HG02678 (cell line): ENCODE results near the gene DUSP28.

Experiments used
- ATAC-seq: cut with Tn5 transposase; IDR thresholded peaks from one replicate; pipeline ENCODE4 v1.9.1; 2021; ENCODE audit warnings: mild to moderate bottlenecking, moderate library complexity; ENCODE audit not compliant: unreplicated experiment

DUSP28 gene

DNA sequence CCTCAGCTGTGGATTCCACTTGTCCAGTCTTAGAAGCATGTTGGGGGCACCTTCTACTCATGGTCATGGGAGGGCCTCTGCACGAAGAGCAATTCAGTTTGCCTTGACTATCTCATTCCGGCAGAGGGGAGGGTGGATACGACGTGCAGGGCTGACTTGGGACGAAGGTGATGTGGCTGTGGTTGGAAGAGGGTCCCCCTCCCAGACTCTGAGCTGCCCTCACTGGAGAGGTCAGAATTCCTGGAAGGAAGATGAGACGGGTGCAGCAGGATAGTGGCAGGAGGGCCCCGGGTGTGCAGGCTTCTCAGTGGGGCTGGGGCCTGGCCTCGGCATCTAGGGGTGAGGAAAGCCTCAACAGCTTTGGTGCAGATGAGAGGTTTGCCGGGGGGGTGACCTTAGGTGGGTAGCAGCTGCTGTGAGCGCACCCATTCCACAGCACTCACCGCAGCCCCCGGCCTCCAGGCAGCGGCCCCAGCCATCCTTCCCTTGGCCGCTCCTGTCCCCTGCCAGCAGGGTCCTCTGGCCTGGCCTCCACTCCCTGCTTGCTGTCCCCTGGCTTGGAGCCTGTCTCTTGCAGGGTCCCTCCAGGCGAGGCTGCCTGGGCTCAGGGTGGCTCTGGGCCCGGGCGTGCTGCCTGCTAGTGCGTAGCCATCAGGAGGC, 11.3 kb downstream of the DUSP28 start:
- no peak for ATAC-seq

DNA sequence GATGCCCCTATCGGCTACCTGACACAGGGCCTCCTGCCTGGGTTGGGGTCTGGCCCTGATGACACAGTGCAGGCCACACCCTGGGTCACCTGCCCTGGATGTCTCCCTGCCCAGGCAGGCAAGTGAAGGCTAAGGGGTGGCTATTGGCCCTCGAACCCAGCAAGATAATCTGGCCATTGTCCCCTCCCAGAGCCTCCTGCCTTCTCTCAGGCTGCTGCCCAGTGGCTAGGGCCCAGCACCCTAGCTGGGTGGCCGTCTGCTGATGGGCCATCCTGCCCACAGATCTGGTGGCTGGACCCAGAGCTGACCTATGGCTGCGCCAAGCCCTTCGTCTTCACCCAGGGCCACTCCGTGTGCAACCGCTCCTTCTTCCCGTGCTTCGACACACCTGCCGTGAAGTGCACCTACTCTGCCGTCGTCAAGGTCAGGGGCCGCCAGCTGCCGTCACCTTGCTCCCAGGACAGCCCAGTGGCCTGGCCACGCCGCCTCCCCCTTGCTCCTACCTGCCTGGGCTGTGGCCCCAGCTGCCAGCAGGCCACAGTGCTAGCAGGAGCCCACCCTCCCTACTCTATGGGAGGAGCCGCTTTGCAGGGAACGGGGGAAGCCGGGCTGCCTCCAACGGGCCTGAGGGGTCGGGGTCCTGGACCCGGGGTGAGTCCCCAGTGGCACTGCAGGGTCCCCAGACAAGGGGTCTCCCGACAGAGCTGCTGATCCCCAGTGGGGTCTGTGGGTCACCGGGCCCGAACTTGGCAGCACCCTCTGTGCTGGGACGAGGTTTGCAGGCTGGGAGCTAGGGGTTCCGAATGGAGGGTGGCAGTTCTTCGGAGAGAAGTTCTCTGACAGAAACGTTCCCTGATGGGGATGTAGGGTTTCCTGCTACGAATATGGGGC, 12.2 kb downstream of the DUSP28 start:
- ATAC-seq: no peak

DNA sequence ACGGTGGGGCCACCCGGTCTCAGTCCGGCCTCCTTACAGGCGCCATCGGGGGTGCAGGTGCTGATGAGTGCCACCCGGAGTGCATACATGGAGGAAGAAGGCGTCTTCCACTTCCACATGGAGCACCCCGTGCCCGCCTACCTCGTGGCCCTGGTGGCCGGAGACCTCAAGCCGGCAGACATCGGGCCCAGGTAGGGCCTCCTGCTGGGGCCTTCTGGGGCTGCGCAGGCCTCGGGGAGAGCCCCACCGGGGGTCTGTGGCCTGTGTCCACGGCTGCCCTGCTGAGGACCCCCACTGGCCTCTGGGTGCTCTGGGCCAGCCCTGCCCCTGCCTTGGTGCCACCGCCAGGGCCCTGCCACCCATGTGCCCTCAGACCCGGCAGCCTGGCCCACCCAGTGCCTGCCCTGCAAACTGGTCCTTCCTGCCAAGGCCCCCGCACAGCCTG, 12.9 kb downstream of the DUSP28 start:
- no peak for ATAC-seq

DNA sequence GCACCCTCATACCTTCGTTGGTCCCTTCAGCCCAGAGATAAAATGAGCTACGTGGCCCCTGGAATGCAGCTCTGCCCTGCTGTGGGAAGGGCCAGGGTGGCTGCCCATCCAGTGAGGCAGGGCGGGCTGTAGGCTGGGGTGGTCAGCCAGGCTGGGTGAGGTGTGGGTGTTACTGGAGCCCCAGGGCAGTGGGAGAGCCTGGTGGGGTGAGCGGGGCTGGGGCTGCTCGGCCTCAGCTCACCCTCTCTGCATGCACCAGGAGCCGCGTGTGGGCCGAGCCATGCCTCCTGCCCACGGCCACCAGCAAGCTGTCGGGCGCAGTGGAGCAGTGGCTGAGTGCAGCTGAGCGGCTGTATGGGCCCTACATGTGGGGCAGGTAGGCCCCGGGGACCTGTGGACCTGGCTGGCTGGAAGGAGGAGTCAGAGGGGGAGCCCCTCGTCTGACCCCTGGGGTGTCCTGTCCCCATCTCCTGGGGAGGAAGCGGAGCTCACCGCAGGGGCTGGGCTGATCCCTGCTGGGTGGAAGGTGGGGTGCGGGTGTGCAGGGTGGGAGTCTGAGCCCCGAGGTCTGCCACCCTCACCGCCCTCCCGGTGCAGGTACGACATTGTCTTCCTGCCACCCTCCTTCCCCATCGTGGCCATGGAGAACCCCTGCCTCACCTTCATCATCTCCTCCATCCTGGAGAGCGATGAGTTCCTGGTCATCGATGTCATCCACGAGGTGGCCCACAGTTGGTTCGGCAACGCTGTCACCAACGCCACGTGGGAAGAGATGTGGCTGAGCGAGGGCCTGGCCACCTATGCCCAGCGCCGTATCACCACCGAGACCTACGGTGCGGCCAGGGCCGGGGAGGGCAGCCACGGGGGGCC, 13.6 kb downstream of the DUSP28 start:
- ATAC-seq: no peak

DNA sequence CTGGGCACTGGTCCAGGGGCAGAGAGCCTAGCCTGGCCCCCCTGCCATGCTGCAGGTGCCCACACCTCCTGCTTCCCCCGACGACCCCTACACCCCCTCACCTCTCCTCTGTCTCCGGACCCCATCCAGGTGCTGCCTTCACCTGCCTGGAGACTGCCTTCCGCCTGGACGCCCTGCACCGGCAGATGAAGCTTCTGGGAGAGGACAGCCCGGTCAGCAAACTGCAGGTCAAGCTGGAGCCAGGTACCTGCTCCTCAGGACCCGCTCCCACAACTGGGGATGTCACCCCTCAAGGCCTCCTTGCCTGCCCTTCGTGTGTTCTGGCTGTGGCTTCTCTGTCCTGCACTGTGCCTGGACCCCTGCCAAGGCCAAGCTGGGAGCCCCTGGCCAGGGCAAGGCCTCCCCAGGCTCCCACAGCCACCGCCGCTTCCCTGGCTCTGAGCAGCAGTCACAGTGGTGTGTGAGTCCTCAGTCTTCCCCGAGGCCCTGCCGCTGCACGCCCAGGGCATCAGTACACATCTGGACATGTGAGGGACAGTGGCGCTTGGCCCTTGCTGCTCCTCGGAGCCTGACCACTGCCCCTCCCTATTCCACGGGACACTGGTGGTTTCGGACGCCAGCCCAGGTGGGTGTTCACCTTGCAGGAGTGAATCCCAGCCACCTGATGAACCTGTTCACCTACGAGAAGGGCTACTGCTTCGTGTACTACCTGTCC, 14.4 kb downstream of the DUSP28 start:
- no peak for ATAC-seq

DNA sequence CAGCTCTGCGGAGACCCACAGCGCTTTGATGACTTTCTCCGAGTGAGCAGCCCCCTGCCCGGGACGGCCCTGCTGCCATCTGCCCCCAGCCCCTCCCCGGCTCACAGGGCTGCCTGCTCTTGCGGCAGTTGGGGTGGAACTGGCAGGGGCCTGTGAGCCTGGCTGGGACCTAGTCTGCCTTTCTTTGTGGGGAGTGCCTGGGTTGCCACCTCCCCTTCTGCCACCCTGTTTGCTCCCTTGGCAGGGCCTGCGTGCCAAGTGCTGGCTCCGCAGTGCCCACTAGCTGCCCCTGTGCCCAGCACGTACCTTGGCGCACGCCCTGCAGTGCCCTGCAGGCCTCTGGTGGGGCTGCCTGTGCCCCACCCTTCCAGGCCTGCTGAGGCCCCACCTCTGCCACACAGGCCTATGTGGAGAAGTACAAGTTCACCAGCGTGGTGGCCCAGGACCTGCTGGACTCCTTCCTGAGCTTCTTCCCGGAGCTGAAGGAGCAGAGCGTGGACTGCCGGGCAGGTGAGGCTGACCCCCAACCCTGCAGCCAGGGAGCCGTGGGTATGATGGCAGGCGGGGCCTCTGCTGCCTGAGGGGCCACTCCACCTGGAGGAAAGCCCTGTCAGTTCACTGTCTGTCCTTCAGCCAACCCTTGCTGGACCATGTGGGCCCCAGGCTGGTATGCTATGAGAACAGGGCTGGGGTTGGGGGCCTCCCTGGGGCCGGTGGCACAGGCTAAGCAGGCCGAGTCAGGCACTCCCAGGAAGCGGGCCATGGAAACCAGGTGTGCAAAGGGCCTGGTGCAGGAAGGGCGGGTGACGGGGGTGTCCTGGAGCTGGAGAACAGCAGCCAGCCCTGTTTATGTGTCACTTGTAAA, 15.2 kb downstream of the DUSP28 start:
- ATAC-seq: no peak

DNA sequence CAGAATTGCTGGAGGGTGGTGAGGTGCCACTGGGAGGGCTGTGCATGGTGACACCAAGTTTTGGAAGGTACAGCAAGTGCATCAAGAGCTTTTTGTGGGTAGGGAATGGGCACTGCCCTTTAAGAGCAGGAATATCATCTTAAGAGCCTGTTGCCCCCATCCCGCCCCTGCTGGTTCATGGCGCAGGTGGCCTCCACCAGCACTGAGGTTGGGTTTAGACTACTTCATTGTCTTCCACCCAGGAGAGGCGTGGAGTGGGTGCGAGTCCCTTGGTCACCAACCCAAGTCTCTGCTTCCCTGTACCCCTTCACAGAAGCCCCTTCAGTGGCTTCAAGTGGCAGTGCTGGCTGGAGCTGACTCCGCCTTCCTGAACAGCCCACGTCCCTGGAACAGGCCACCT, 15.9 kb downstream of the DUSP28 start:
- no peak for ATAC-seq

DNA sequence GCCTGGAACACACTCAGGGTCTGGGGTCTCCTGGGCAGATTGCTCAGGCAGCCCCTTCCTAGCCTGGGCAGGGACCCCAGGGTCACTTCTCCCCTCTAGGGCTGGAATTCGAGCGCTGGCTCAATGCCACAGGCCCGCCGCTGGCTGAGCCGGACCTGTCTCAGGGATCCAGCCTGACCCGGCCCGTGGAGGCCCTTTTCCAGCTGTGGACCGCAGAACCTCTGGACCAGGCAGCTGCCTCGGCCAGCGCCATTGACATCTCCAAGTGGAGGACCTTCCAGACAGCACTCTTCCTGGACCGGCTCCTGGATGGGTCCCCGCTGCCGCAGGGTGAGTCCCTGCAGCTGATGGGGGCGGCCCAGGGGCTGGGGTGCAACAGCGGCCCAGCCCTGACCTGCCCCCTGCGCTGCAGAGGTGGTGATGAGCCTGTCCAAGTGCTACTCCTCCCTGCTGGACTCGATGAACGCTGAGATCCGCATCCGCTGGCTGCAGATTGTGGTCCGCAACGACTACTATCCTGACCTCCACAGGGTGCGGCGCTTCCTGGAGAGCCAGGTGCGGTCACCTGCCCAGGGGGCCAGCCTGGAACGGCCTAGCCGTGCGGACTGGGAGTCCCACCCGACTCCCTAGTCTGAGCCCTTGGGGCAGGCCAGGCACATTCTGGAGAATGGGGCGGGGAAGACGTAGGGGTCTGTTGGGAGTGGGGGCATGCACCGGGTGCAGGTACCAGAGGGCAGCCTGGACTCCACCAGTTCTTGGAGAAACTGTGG, 16.5 kb downstream of the DUSP28 start:
- ATAC-seq: no peak

DNA sequence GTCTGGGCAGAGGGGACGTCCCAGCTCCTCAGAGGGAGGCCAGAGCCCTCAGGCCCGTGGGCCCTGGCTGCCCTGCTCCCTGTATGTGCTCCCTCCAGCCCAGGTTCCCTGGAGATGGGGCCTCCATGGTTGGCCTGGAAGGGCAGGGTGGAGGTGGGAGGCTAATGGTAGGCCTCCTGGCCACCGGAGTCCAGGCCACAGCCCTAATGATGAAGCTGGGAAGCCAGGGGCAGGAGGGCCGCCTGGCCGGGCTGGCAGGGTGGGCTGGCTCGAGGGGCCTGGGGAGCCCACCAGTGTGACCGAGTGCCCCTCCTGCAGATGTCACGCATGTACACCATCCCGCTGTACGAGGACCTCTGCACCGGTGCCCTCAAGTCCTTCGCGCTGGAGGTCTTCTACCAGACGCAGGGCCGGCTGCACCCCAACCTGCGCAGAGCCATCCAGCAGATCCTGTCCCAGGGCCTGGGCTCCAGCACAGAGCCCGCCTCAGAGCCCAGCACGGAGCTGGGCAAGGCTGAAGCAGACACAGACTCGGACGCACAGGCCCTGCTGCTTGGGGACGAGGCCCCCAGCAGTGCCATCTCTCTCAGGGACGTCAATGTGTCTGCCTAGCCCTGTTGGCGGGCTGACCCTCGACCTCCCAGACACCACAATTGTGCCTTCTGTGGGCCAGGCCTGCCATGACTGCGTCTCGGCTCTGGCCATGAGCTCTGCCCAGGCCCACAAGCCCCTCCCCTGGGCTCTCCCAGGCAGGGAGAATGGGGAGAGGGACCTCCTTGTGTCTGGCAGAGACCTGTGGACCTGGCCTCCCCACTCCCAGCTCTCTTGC, 17.3 kb downstream of the DUSP28 start:
- ATAC-seq: no peak

DNA sequence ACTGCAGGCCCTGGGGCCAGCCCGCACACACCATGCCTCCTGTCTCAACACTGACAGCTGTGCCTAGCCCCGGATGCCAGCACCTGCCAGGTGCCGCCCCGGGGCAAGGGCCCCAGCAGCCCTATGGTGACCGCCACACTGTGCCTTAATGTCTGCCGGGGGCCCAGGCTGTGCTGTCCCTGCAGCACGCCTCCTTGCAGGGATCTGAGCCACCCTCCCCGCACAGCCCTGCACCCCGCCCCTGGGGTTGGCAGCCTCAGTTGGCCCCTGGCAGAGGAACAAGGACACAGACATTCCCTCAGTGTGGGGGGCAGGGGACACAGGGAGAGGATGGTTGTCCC, 17.9 kb downstream of the DUSP28 start:
- no peak for ATAC-seq

DNA sequence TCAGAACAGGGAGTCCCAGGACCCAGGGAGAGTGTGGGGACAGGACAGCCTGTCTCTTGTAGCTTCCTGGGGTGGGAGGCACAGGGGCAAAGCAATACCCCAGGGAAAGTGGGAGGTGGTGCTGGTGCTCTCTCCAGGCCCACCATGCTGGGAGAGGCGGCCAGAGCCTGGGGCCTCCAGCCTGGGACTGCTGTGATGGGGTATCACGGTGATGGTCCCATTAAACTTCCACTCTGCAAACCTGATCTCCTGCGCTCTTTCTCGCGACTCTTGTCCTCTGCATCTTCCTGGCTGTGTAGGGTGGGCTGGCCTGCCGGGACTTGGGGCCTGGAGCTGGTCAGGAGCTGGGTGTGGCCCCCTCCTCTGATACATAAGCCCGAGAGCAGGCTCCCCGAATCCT, 18.3 kb downstream of the DUSP28 start:
- no peak for ATAC-seq

DNA sequence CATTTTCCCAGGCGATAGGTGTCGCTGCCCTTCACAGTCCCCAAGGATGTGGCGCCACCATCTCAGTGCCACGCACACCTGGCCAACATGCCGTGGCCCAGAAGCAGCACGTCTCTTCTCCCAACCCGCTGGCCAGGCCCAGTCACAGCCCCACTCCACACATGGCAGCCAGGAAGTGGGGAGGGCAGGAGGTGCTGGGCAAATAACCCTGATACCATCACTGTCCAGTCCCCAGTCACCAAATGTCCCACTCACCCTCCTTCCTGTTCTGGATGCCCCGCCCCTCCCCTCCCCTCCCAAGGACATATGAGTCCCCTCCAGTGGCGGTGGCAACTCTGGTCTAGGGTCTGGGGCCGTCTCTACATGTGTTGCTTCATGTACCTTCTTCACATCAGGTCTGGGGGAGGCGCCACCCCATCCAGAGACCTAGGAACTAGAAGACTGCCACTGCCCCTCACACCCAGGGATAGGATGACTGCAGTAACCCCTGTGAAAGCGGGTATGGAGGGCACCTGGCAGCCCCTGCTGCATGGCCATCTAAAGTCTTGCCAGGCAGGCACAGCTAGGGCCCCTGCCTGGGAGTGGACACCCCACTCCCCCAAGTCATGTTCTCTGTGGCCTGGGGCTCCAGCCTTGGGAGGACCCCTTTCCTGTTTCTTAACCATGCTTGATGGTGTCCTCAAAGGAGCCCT, 19.1 kb downstream of the DUSP28 start:
- no peak for ATAC-seq

DNA sequence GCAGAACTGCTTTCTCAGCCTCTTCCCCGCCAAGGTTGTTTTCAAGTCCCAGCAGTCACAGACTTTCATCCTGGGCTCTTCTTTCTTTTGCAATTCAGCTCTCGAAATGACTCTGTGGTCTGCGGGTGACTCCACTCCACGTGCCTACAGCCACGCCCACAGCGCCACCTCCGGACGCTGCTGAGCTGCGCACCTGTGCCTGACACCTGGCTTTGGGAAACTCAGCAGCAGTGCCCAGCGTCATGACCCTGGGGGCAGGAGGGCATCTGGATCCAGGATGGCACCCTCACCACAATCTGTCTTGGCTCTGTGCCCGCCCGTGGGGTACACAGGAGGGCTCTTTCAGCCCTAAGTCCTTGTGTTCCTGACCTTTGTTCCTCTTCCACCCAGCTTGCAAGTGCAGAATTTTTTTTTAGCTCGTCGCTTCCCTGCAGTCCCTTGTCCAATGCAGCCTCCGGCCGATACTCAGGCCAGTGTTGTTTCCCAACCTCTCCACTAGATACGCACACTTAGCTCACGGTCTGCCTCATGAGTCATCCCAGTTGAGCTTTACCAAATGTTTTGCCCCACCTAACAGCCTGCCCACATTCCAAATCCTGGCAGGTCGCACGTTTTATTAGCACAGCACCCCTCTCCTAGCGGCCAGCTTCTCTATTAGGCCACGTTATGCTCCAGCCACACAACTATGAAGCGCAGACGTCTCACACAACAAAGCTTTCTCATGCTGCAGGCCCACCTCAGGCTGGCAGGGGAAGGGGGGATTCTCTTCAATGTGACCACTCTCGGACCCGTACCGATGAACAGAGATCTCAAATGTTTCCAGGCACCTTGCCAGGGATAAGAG, 19.8 kb downstream of the DUSP28 start:
- ATAC-seq: no peak

DNA sequence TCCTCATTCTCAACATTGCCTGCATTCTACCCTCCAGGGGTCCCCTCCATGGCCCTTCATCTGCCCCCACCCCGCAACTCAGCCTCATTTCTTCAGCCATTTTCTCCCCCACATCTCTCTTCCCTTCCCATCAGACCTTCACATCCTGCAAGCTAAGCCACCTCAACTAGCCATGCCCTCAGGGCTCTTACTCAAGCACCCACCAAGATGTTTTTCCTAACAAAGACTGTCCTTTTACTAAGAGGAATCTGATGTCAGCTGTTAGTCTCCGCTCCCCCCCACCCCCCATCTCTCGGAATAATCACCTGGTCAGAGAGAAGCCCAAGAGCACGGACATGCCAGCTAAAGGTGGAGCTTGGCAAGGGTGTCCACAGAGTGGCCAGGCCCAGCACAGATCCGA, 21.7 kb downstream of the DUSP28 start:
- no peak for ATAC-seq

DNA sequence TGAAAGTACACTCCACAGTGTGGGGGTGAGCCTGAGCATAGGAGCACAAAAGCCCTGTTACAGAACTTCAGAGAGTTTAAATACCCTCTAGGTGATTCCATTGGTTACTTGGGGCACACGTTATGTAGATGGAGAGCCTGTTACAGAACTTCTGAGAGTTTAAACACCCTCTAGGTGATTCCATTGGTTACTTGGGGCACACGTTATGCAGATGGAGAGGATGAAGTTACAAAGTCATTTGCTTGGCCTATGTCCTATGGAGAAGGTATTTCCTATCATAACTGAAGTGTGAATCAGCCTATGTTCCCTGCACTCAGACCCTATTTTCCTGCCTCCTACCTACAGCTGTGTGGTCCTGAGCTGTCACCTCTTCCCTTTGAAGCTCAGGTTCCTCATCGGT, 22.6 kb downstream of the DUSP28 start:
- no peak for ATAC-seq

DNA sequence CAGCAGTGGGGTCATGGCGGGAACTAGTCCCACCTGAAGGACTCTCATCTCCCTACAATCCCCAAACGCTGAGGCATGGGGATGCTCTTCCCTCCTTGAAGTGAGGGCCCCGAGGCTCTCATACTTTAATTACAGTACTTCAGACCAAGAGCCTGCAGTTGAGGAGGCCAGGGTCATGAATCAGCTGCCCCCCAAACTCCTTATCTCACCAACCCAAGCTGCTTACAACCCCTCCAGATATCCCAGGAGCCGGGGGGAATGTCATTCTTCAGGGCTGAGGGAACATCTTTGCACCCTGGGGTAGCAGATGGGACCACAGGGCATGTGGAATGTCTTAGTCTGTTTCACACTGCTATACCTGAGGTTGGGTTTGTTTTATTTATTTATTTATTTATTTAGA, 23.6 kb downstream of the DUSP28 start:
- ATAC-seq: no peak

DNA sequence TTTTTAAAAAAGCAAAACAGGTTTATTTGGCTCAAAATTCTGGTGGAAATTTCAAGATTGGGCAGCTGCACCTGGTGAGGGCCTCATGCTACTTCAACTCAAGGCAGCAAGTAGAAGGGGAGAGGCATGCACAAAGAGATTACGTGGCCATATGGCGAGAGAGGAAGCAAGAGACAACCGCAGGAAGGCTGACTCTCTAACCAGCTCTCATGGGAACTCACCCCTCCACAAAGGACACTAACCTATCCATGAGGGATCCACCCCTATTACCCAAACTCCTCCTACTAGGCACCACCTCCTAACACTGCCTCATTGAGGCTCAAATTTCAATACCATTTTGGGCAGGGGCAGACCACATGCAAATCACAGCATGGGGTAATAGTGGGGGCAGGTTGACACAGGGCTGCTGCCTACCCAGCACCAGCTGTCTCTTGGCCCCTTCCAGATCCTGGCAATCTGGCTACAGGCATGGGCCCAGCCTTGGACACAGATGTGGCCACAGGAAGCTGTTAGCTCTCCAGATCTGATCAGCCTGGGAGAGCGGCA, 24.4 kb downstream of the DUSP28 start:
- peak; percentile 52 for ATAC-seq
